Stomach (tissue), 4 donors: ENCODE results near the gene GMEB2.

Experiments
- CTCF ChIP-seq, 7 experiments: fragments of 450-650 bp in 4 of 7; fragments of 200-600 bp in 3 of 7; sonication (generic) in 3 of 7; IDR thresholded peaks; one replicate each; pipeline ENCODE4 v1.5.1; 2016 to 2019; ENCODE audit warnings: antibody characterized with exemption in 7 of 7, control low read depth in 2 of 7, mild to moderate bottlenecking in 1 of 7
- EP300 ChIP-seq: sonication (generic); formaldehyde crosslinking; IDR thresholded peaks from one replicate; pipeline ENCODE4 v1.6.1; 2017; ENCODE audit warnings: antibody characterized with exemption
- POLR2A ChIP-seq, 4 donors: fragments of 450-650 bp; IDR thresholded peaks; one replicate each; pipeline ENCODE4 v1.6.1; 2016; ENCODE audit warnings: antibody characterized with exemption in 4 of 4, control low read depth in 2 of 4, mild to moderate bottlenecking in 1 of 4, moderate library complexity in 1 of 4

GRCh38 chr20:63636752-63637628 lies 10.1 kb upstream of the GMEB2 start:
- TF ChIP-seq CTCF (IDR thresholded peaks at IDR 0.05) (no peak), POLR2A (IDR thresholded peaks at IDR 0.05) (no peak), EP300 (no peak)
